Esophagus squamous epithelium (tissue), 5 donors: Measurements from ENCODE around the gene KIF26A. TPM values are rescaled to one million over a fixed set of nuclear protein-coding genes. Genes with fewer than 3 reads are reported as not detected.

Source experiments
- DNase-seq: peaks from one replicate; lab custom pipeline; 2025; lab: John Stamatoyannopoulos, UW
- H3K27ac ChIP-seq, 4 donors: fragments of 200-600 bp; sonication (generic); one replicate each; pipeline ENCODE4 v1.5.1; 2016 to 2019; ENCODE audit warnings: mild to moderate bottlenecking in 1 of 4
- H3K27me3 ChIP-seq, 4 donors: fragments of 200-600 bp; sonication (generic); 1 replicate in 3 of 4; 2 replicates in 1 of 4; pipeline versions ENCODE4 v1.5.1 to v1.6.0; 2017 to 2021; ENCODE audit warnings: antibody characterized with exemption in 1 of 4
- H3K36me3 ChIP-seq, 3 donors: fragments of 200-600 bp; sonication (generic); one replicate each; pipeline ENCODE4 v1.5.1; 2016 to 2019
- H3K4me1 ChIP-seq, 3 donors: fragments of 200-600 bp; sonication (generic); one replicate each; pipeline ENCODE4 v1.5.1; 2017 to 2019
- H3K4me3 ChIP-seq, 4 donors: fragments of 200-600 bp; sonication (generic); 1 replicate in 3 of 4; 2 replicates in 1 of 4; pipeline ENCODE4 v1.5.1; 2016 to 2019; ENCODE audit warnings: mild to moderate bottlenecking in 2 of 4, moderate library complexity in 1 of 4
- H3K9me3 ChIP-seq, 3 donors: fragments of 200-600 bp; sonication (generic); one replicate each; pipeline ENCODE4 v1.5.1; 2016 to 2019
- POLR2A ChIP-seq, 4 donors: fragments of 450-650 bp; IDR thresholded peaks; one replicate each; pipeline ENCODE4 v1.6.1; 2017; ENCODE audit warnings: antibody characterized with exemption in 4 of 4, mild to moderate bottlenecking in 4 of 4, moderate library complexity in 3 of 4
- WGBS, 2 donors: methylation state at CpG; one replicate each; pipeline ENCODE4 v1.1.5; 2018; 5-methylcytosine and 5-hydroxymethylcytosine counted together
- intact Hi-C: fragments of 100-400 bp; cut with DNase I; formaldehyde crosslinking; loops from one replicate; pipeline ENCODE4 v1.15.0; 2022
- small RNA-seq, 4 donors: library from RNA; depleted of rRNA; stranded (forward); fragments of <200 nt; gene quantifications; one replicate each; pipeline ENCODE3, GENCODE V24; 2016
- total RNA-seq, 4 donors: library from RNA; depleted of rRNA; stranded (reverse); fragments of >200 nt; gene quantifications; one replicate each; pipeline ENCODE4 v1.1.0, GENCODE V29; 2016
- TF ChIP-seq, protein P1 (sequence below), 6 experiments: fragments of 450-650 bp in 4 of 6; fragments of 200-600 bp in 2 of 6; sonication (generic) in 2 of 6; IDR thresholded peaks; one replicate each; pipeline ENCODE4 v1.5.1; 2016 to 2019; ENCODE audit warnings: antibody characterized with exemption in 6 of 6, mild to moderate bottlenecking in 4 of 6, moderate library complexity in 4 of 6
- donor health status: DM: yes; HTN: yes; CAD: no.

The KIF26A gene
- total RNA-seq, 4 donors from 2014 or later = 0.80 to 2.7 (median 0.96) TPM

DNA sequence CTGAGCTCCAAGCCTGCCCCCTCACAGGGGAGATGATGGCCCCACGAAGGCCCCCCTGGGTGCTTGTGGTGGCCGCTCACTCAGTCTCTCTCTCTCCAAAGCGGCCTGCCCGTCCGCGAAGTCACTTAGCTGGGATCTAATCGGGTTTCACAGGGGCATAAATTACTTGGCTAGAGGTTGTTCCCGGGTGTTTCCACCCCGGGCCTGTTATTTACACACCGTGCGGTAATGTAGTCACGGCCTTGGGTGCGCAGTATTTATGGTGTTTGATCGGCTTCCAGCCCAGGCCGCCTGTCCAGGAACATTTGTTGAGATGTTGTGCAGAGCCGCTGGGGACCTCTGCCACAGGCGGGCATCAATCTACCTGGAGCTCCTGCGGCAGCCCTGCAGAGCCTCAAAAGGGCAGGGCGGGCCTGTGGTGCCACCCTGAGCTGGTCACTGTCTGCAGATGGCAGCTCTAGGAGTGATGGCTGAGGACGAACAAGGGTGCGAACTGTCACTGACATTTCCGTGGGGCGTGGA is 91.2 kb downstream of the KIF26A start:
- H3K9me3 ChIP-seq = peaks cover 0 to 25% (median 25%) of the 10 kb centered on the region in 3 donors
- no peak overlapping the region for H3K4me3 ChIP-seq
- TF ChIP-seq POLR2A (IDR thresholded peaks at IDR 0.05) = no peak
- TF ChIP-seq, protein P1, sequence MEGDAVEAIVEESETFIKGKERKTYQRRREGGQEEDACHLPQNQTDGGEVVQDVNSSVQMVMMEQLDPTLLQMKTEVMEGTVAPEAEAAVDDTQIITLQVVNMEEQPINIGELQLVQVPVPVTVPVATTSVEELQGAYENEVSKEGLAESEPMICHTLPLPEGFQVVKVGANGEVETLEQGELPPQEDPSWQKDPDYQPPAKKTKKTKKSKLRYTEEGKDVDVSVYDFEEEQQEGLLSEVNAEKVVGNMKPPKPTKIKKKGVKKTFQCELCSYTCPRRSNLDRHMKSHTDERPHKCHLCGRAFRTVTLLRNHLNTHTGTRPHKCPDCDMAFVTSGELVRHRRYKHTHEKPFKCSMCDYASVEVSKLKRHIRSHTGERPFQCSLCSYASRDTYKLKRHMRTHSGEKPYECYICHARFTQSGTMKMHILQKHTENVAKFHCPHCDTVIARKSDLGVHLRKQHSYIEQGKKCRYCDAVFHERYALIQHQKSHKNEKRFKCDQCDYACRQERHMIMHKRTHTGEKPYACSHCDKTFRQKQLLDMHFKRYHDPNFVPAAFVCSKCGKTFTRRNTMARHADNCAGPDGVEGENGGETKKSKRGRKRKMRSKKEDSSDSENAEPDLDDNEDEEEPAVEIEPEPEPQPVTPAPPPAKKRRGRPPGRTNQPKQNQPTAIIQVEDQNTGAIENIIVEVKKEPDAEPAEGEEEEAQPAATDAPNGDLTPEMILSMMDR (IDR thresholded peaks at IDR 0.05) = no peak
- H3K36me3 ChIP-seq = no peaks in the 10 kb centered on the region
- intact Hi-C loops = no loop called here
- H3K27me3 ChIP-seq = peaks cover 0 to 4% (median 0%) of the 10 kb centered on the region in 4 donors
- H3K4me1 ChIP-seq = peaks cover 0 to 3% (median 0%) of the 10 kb centered on the region in 3 donors
- WGBS, 2 donors = 80 to 93% methylated on average over 3 to 11 of the region's 23 CpGs
- DNase-seq = no peak
- no peak overlapping the region for H3K27ac ChIP-seq

DNA sequence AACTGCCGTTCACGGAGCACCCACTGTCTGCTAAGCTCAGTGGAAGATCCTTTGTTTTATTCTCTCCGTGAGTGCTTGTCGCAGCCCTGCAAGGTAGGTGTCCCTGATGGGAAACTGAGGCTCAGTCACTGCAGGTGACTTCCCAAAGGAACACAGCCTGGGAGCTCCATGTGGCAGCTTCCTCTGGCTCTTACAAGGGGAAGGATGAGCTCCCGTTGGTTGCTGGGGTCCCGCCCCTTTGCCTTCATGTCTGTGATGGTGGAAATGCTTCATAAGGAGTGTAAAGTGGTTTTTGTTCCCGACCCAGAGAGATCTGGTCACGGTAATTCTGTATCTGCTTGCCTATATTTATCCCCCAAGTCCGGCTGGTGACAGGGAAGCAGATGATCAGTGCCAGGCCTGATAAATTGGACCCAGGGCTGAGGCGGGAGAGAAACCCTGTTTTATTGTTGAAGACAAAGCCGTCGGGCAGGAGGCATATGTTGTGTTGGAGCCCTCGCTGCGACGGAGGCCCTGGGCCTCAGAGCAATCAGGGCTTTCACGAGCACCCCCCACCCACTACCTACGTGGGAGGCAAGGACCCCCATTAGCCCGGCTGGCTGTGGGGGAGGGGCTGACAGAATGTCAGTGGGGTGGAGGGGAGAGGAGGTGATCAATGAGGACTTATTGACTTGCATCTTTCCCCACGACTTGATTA is 91.9 kb downstream of the KIF26A start:
- TF ChIP-seq, protein P1 (IDR thresholded peaks at IDR 0.05) = no peak
- no peak for TF ChIP-seq POLR2A (IDR thresholded peaks at IDR 0.05)
- Histone ChIP-seq H3K9me3 (peaks cover 0 to 27% (median 27%) of the 10 kb centered on the region in 3 donors), H3K27me3 (no peaks in the 10 kb centered on the region), H3K4me3 (no peak overlapping the region), H3K36me3 (no peaks in the 10 kb centered on the region), H3K4me1 (no peaks in the 10 kb centered on the region), H3K27ac (no peak overlapping the region)
- intact Hi-C loops = no loop called here
- DNase-seq = no peak
- WGBS, 2 donors = 63 to 76% methylated on average over 9 to 12 of the region's 19 CpGs

Small RNAs within 50 kb of the gene (small RNA-seq; reads per million reads assigned to genes)
- 2,401 to 6,700 (median 4,692) reads per million in 4 donors for gene MIR203A

Other genes with a start within 250 kb of the KIF26A start
- gene TDRD9, start 210.1 kb upstream of the KIF26A start, total RNA-seq = 1 to 10 TPM in 1 of 4 donors, under 1 TPM in 3; 0.09 to 6.0 (median 0.74) TPM
- gene RD3L, start 196.1 kb upstream of the KIF26A start, total RNA-seq = not detected
- 10 to 100 TPM; 12.2 to 78.2 (median 40.8) TPM for gene ASPG, start 52.9 kb upstream of the KIF26A start, total RNA-seq